C4-2B (cell line): Measurements from ENCODE around the gene OR13C2.
"Not testable (repeated sequence)": the region's sequence is repeated elsewhere in the genome, so short reads cannot be mapped to it uniquely, and the experiment has no call there.

Source experiments
- H3K27ac ChIP-seq: fragments of 450-650 bp; 2 replicates; pipeline ENCODE4 v1.5.1; 2017
- CTCF ChIP-seq: fragments of 450-650 bp; conservative IDR thresholded peaks from 2 replicates; pipeline ENCODE4 v1.5.1; 2017; ENCODE audit warnings: mild to moderate bottlenecking
- ZFX ChIP-seq: fragments of 450-650 bp; IDR thresholded peaks from 2 replicates; pipeline ENCODE4 v1.6.1; 2017

OR13C2 gene, protein sequence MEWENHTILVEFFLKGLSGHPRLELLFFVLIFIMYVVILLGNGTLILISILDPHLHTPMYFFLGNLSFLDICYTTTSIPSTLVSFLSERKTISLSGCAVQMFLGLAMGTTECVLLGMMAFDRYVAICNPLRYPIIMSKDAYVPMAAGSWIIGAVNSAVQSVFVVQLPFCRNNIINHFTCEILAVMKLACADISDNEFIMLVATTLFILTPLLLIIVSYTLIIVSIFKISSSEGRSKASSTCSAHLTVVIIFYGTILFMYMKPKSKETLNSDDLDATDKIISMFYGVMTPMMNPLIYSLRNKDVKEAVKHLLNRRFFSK

GRCh38 chr9:104605527-104605926, at the start of gene OR13C2:
Gene OR13C2, minus strand, starts transcription at chr9:104605627. Its CDS starts 0 bp downstream, at chr9:104605627.
- not testable (repeated sequence) for H3K27ac ChIP-seq

- no peak overlapping the region for H3K27ac ChIP-seq
- TF ChIP-seq ZFX, result no peak
- no peak for TF ChIP-seq CTCF
Observed at GRCh38 chr9:104635456-104635855, 30.0 kb upstream of the OR13C2 start.

- no peak overlapping the region for H3K27ac ChIP-seq
- TF ChIP-seq ZFX, result no peak
- no peak for TF ChIP-seq CTCF
Observed at GRCh38 chr9:104633976-104634520, 28.6 kb upstream of the OR13C2 start.

DNA sequence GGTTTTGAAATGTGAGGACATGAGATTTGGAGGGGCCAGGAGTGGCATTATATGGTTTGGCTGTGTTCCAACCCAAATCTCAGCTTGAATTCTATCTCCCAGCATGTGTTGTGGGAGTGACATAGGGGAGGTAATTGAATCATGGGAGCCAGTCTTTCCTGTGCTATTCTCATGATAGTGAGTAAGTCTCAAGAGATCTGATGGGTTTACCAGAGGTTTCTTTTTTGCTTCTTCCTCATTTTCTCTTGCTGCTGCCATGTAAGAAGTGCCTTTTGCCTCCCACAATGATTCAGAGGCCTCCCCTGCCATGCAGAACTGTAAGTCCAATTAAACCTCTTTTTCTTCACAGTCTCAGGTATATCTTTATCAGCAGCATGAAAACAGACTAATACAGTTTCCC, 20.5 kb upstream of the OR13C2 start:
- not testable (repeated sequence) for H3K27ac ChIP-seq

DNA sequence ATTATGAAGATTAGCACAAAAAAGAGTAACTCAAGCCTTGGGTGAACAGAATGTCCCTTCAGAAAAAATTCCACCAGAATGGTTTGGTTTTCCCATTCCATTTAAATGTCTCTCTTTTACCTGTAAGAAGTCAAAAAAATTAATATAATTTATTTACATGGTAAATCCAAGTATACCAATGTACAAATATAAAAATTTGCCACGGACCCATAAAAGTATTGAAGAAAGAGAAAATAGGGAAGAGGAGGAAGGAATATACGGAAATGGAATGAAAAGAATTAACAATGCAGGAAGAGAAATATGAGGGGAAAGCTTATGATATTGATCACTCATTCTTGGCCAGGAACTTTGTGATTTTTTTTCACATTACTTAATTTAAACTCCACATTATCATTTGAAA, 12.7 kb upstream of the OR13C2 start, which contains the start of gene OR13C9:
Gene OR13C9, minus strand, starts transcription at position 101 of the 400 bp plus-strand sequence. Its CDS starts 0 bp downstream, at position 101.
- no peak within 1 kb of the TSS for H3K27ac ChIP-seq
- no peak for TF ChIP-seq CTCF
- TF ChIP-seq ZFX, result no peak

DNA sequence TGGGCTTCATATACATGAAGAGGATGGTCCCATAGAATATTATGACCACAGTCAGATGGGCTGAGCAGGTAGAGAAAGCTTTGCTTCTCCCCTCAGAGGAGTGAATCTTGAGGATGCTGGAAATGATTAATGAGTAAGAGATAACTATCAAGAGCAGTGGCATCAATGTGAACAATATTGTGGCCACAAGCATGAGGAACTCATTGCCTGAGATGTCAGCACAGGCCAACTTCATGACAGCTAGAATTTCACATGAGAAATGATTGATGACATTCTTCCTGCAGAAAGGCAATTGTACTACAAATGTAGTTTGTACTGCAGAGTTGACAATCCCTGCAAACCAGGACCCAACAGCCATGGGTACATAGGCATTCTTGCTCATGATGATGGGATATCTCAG, 12.0 kb upstream of the OR13C2 start:
- H3K27ac ChIP-seq, result no peak overlapping the region
- no peak for TF ChIP-seq CTCF
- no peak for TF ChIP-seq ZFX

DNA sequence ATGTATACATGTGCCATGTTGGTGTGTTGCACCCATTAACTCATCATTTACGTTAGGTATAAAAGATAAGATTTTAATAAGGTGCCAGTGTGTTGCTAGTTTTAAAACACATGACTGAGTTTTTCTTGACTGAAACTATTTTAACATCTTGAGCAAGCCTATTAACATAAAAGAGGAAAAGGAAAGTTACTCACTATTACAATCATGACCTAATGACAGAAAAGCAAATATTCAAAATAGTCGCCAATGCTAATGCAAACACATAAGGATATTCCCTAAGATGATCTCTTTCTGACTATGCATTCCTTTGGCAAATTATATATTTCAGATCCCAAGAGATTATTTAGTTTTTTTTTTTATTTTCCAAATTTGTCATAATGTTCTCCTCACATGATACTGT, 5.8 kb upstream of the OR13C2 start:
- TF ChIP-seq ZFX (no peak), CTCF (no peak)
- no peak overlapping the region for H3K27ac ChIP-seq

- TF ChIP-seq CTCF (peak; percentile 65), ZFX (no peak)
- no peak overlapping the region for H3K27ac ChIP-seq
Observed at GRCh38 chr9:104608336-104608735, 2.9 kb upstream of the OR13C2 start.
